NCI-H146 treated with DMSO at 0.1 percent for 48 hours (cell line): ENCODE data around the gene ANAPC2.

Experiments
- DNase-seq: peaks from one replicate; lab custom pipeline; 2025; ENCODE audit not compliant: unreplicated experiment; lab: John Stamatoyannopoulos, UW

Gene ANAPC2

DNA sequence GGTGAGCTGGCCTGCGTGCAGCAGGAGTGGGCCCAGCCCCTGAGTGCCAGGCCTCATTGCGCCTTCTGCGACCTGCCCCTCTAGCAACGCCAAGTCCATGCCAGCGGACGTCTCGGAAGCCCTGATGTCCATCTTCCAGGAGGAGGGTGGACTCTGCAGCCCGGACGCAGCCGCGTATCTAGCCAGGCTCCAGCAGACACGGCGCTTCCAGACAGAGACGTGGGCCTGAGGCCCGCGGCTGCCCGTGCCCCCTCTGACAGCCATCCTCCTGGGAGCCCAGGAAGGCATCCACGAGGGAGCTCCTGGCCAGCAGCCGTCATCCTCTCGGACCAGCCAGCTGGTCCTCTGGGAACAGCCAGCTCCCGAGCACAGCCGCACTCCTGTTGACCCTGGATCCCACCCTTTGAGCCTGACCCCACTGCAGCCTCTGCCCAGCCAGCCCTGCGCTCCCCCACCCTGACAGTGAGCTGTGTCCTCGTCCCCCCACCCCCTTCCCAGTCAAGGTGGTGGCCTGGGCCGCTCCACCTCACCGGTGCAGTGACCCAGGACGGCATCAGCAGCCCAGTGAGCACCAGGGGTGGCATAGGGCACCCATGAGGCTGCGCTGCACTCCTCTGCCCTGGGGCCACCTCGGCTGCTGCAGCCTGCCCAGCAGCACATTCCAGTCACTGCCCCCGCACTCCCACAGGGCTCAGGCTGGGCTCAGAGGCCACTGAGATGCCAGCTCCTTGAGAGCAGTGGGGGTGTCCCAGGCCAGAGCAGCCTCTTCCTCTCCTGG lies 28.0 kb upstream of the ANAPC2 start:
- no peak for DNase-seq

DNA sequence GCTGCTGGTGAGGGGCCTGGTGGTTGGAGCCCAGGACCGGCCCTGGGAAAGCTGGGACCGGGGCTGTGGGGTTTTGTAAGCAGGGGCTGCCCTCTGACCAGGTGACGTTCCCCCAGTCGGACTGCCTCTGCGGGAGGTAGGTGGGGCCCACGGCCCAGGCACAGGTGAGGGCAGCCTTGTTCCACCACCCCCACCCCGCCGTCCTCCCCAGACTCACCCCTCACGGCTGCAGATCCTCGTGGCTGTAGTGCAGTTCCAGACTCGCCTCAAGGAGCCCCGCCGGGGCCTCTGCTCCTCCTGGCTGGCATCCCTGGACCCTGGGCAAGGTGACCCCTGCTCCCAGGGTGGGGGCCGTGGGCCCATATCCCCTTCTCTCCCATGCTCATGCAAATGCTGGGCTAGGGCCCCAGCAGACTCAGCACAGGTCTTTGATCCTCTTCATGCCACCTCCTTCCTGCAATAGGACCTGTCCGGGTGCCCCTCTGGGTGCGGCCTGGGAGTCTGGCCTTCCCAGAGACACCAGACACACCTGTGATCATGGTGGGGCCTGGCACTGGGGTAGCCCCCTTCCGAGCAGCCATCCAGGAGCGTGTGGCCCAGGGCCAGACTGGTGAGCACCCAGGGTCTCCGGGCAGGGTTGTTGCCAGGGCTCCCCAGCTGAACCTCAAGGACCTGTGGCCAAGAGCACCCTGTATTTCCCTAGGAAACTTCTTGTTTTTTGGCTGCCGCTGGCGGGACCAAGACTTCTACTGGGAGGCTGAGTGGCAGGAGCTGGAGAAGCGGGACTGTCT lies 27.0 kb upstream of the ANAPC2 start:
- no peak for DNase-seq

DNA sequence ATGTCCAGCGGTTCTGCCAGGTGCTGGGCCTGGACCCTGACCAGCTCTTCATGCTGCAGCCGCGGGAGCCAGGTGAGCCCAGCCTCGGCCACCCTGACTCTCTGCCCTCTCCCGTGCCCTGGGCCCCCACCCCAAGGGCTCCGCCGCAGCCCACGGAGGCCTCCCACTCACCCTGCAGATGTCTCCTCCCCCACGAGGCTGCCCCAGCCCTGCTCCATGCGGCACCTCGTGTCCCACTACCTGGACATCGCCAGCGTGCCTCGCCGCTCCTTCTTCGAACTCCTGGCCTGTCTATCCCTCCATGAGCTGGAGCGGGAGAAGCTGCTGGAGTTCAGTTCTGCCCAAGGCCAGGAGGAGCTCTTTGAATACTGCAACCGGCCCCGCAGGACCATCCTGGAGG lies 26.3 kb upstream of the ANAPC2 start:
- DNase-seq: no peak

DNA sequence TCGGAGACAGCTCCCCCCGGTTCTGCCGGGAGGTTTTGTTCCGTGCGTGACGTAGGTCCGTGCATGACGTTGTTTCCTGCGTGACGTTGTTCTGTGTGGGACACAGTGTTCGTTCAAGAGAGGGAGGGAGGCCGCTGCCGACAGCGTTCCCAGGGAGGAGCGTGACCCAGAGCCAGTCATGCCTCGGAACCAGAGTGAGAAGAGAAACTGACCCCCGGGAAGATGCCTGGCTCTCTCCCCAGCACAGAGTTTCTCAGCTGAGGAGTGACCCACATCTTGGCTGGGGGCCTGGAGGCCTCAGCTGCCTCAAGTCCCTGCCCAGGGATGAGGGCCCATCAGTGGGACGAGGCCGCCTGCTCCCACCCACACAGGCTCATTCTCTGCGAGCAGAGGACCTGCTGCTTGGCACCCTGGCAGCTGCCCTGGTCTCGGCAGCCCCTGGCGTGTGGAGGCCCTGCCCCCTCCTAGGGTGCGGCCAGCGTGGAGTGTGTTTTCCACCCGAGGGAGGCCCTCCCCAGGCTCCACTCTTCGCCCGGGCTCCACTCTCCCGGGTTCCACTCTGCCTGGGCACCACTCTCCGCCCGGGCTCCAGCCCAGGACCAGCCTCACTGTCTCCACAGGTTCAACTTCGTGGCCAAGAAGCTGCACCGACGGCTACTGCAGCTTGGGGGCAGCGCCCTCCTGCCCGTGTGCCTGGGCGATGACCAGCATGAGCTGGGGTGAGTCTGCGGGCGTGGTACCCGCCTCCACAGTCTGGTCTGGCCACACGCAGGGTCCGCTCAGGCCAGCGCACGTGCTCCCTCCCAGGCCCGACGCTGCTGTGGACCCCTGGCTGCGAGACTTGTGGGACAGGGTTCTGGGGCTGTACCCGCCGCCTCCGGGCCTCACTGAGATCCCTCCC lies 25.1 kb upstream of the ANAPC2 start:
- no peak for DNase-seq

DNA sequence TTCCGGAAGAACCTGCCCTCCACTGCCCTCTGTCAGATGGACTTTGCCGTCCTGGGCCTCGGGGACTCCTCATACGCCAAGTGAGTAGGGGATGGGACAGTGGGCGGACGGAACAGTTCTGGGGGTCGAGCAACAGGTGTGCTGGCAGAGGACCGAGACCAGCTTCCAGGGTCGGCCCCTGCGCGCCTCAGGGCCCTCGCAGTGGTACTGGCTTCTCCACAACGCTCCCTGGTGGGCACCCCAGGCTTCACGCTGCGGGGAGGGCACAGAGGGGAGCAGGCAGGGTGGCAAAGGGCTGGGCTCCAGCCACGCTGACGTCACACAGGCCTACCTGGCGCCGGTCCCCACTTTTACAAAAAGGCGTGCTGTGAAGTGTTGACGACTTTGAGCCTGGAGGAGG lies 24.2 kb upstream of the ANAPC2 start:
- no peak for DNase-seq

DNA sequence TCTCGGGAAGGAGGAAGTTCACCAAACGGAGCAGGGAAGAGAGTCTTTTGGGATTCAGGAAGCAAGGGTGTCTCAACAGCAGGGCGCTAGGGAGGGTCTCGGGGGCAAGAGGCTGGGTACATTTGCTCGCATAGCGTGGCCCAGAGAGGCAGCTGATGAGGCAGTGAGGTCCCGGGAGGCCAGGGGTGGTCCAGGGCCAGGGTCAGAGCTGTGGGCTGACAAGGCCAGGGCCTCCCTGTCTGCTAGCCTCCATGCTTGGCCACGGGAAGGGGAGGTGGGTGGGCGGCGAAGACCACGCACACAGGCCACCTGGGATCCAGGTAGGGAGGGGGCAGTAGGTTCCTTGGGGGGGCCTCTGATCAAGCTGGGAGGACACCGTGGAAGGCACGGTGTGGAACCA lies 23.2 kb upstream of the ANAPC2 start:
- DNase-seq: no peak

DNA sequence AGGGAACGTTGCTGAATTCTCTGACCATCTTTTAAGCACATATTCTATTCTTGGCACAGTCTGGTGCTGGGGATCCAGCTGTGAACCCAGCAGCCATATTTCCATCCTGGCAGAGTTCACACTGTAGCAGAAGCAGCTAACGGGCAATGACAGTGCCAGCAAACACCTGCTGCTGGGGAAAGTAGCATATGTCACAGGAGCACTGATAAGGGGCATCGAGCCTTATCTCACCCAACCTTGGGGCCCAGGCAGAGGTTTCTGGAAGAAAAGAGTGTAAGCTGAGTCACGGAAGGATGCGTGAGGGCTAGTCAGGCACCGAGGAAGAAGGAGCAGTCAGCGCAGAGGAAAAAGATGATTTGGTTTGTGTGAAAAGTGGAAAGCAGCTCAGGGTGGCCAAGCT lies 18.2 kb upstream of the ANAPC2 start:
- no peak for DNase-seq

DNA sequence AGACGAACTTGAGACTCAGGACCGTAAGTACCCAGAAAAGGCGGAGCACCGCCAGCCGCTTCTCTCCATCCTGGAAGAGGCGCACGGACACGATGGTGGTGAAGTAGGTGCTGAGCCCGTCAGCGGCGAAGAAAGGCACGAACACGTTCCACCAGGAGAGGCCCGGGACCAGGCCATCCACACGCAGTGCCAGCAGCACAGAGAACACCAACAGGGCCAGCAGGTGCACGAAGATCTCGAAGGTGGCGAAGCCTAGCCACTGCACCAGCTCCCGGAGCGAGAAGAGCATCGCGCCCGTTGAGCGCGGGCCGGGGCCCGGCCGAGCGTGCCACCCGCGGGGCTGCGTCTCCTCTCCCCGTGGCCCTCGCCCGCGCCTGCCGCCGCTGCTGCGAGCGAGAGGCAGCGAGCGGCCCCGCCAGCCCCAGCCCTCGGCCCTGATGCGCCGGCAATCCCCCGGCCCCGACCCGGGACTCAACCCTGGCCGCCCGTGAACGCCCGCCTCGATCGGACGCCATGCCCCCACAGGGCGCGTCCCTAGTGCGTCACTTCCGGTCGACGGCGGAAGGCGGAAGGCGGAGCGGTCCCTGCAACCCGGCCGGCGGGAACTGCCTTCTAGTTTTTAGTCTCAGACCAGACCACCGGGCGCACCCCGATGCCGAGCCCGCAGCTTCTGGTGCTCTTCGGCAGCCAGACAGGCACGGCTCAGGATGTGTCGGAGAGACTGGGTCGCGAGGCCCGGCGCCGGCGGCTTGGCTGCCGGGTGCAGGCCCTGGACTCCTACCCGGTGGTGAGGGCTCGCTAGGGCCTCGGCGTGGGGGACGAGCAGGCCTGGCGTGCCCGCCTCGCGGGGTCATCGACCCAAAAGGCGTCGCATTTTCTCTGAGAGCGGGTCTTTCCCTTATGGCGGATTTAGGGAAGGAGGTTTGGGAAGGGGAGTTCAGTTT lies 17.0 kb upstream of the ANAPC2 start, which contains the start of the genes NDOR1 and TMEM203:
Gene NDOR1 (plus strand): TSS at position 575 of the 944 bp plus-strand sequence. CDS start 78 bp downstream, at position 653.
Gene TMEM203 (minus strand): TSS at position 523 of the 944 bp plus-strand sequence. CDS start 234 bp downstream, at position 289.
- DNase-seq: peak; percentile 37

DNA sequence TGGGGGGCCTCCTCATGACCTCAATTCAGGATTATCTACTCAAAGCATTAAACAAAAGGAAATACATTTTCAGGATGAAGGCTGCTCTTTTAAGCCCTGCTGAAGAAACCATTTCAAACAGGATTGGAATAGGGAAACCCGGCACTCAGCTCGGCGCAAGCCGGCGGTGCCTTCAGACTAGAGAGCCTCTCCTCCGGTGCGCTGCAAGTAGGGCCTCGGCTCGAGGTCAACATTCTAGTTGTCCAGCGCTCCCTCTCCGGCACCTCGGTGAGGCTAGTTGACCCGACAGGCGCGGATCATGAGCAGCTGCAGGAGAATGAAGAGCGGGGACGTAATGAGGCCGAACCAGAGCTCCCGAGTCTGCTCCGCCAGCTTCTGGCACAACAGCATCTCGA lies 16.4 kb upstream of the ANAPC2 start:
- no peak for DNase-seq

DNA sequence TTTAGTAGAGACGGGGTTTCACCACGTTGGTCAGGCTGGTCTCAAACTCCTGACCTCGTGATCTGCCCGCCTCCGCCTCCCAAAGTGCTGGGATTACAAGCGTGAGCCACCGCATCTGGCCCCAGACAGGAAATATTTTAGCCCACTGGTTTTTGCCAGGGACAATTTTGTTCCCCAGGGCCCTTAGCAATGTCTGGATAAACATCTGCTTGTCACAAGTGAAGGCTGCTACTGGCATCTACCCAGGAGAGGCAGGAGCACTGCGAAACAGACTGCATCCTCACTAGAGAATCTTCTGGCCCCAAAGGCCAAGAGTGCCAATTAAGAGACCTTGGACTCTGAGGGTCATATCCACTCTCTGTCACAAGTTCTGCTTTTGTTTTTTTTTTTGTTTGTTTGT lies 14.6 kb upstream of the ANAPC2 start:
- no peak for DNase-seq

DNA sequence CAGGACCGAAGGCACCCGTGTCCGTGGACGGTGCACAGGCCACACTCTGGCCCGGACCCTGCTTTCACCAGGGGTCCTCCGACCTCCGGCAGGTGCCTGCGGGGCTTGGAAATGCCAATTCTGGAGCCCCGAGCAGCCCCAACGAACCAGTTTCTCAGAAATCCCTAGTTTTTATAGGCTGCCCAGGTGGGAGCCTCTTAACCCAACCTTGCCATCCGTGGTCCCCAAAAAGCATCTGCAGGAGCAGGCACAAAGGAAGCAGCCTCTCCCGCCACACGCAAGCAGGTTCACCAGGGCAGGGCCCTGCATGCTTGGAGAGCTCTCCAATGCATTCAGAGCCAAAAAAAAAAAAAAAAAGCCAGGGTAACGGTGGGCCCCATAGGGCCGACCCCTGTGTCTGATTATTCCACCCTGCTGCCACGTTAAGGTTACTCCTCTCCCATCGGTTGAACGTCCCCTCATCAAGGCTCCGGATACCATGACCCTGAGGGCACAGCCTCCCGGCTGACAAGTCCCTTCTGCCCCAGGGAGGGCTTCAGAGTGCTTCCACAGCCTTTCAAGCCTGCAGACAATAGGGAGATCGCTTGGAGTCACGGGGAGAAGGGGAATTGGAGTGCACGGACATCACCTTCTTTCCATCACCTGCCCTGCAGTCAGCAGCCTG lies 13.0 kb upstream of the ANAPC2 start:
- no peak for DNase-seq

DNA sequence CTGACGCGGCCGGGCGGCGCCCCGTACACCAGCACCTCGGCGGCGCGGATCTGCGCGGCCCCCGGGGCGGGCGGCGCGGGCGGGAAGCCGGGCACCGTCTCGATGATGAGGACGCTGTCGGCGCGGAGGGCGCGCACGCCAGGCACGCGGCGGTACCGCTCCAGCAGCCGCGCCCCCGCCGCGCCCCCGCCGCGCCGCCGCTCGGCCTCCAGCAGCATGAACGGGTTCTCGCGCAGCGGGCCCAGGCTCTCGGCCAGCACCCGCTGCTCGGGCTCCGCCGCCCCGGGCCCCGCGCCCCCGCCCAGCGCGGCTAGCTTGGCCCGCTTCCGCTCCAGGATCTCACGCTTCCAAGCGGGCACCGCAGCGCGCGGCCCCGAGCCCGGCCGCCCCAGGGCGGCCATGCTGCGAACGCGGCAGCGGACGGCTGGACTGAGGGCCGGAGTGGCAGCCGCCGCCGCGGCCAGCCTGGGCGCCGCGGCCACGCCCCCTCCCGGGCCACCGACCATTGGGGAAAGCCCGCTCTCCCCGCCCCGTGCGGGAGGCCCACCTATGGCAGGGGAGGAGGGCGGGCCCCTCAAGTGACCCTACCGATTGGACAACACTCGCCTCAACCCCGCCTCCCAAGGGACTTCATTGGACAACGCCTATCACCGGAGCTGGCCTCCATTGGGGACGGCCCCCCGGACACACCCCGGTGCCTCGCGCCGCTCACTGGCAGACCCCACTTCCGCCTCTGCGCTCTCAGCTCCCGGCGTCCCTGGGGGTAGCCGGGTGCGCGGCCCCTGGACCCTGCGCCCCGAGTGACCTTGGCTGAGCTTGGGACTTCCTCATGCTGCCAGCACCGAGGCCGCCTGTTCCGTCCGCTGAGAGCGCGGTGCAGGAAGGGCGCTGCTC lies 12.2 kb upstream of the ANAPC2 start, which contains the start of gene TPRN:
Gene TPRN (minus strand): TSS at position 431 of the 894 bp plus-strand sequence. CDS start 30 bp downstream, at position 401.
- peak; percentile 93 for DNase-seq

DNA sequence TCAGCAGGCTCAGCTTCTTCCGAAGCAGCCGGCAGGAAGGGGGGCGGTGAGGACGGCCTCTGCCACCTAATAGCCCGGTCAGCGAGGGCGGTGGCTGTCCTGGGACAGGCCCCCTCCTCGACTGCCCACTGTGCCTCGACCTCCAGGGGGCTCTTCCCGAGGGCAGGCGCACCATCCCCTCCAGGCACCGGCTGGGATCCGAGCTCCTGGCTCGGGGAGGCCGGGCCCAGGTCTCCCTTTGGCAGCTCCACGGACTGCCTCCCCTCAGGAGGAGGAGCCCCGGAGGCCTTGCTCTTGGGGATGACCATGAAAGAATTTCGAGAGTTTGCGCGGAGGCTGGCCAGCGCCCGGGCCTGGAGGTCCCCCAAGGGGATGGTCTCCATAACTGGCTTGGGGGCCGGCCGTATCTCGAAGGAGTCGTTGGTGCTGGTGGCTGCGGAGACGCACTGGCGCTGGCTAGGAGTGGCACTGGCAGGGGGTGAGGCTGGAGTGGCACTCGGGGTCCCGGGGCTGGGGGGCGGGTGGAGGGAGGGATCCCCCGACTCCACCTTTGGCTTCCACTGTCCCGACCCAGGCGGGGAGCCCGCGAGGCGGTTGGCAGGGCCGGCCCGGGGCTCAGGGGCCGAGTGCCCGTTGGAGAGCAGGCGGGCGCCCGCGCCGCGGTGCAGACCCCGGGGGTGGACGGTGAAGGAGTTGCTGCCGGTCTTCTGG lies 11.2 kb upstream of the ANAPC2 start:
- no peak for DNase-seq

DNA sequence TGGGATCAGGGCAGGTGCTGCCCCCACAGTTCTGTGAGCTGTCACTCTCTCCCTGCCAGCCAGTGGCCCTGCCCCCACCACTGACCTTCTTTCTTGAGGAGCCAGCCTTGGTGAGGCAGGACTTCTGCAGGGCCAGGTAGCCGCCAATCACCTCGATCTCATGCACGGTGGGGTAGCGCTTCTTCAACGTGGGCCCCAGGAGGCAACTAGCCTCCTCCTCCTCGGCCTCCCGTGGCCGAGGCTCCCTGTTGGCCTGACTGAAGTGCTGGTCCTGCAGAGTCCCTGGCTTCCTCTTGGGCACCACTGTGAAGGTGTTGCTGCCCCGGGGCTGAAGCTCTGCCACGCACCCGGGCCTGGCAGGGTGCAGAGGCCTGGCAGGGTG lies 10.5 kb upstream of the ANAPC2 start:
- DNase-seq: no peak

DNA sequence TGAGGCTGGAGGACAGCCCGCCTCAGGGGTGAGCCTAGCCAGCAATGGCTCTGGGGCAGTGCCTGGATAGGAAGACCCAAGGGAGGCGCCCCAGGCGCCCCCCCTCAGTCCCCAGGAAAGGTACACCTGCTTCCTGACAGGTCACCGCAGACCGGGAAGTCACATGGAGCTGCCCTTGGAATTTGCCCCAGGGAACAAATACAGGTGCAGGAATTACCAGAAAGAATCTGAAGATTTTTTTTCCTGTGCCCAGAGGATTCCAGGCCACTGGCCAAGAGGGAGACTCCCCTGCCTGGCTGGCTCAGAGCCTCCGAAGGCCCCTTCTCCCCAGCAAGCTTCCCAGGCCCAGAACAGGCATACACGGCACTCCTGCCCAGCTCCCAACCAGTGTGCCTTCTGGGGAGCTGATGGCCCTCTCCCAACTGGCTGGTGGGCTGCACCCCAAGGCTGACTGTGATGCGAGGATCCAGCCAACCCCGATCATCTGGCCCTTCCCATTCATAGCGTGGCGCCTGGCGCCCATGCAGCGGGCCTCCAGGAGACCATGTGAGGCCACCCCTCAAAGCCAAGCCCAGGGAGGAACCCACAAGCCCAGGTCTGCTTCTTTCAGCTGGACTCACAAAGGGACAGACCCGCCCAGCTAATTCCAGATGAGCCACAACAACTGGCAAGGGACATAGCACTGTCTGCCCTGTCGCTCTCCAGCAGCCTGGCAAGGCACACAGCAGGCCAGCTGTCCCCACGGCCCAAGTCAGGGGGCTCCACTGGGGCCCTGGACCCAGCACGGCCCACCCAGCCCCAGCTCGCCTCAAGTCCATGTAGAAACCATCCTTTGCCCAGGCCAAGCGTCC lies 9.9 kb upstream of the ANAPC2 start:
- no peak for DNase-seq

DNA sequence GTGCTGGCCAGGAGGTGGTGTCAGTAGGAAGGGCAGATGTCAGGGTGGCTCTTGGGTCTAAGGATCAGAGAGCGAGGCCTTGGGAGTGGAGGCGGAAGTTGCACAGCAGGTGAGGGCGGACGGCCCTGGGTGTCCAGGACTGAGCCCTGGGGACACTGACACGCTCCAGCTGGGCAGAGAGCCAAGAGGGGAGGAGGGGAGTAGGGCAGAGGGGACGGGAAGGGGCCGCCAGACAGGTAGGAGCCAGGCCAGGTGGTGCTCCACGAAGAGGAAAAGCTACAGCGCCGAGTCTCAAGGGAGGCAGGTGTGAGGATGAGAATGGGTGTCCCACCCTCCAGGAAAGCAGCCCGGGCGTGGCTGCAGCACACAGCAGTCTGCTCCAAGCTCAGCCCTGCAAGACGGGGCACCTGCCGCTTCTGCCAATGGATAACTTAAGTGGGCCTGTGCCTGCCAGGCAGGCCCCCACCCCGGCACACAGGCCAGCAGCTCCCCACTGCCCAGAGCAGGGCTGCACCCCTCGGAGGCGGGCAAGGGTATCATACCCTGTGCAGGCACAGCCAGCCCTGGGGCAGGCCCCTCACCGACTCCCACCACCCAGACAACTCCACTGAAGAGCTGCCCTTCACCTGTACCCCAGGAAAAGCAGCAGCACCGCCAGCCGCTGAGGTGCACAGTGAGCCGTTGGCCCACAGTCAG lies 7.3 kb upstream of the ANAPC2 start:
- DNase-seq: peak; percentile 73
